Stimulated activated CD8-positive, alpha-beta memory T cell treated with anti-CD3 and anti-CD28 coated beads, Interleukin-15, amount 100 ng/mL, for 24 hours (primary cell): ENCODE data around the gene IGHMBP2.
A peak's percentile ranks its signal among the peaks of the same experiment; 100 is the strongest.

Experiments used
- DNase-seq: peaks from one replicate; pipeline ENCODE4 v3.0.0-alpha.2; 2020; ENCODE audit warnings: low read depth

IGHMBP2 gene

DNA sequence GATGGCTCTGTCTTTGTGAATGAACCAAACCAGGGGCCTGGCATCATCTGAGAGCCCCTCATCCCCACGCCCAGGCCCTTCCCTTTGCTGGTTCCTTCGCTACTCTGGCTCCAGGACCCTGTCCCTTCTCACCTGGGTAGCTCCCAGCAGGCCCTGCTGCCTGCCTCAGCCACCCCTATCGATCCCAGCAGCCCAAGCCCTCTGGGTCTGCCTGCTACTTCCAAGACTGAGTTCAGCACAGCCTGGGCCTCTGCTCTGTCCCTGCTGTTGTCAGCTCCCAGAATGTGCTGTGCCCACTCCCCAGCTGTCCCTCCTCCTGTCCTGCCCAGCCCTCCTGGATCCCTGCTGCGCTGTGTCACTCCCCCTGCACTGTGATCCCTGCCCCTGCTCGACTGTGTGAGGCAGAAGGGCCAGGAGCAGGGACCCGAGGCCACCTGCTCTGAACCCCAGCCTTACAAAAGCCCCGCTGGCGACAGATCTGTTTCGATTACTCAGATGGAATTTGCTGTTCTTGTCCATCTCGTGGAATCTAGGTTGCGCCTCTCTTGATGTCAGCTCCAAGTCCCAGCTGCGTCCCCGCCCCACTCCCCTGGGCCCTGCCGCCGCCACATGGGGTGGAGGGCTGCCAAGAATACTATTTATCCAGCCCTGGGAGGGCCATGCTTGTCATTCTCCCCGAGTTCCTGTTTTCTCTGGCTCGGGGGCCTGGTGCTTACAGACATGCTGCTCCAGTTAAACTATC is 13.0 kb upstream of the IGHMBP2 start:
- DNase-seq = no peak

DNA sequence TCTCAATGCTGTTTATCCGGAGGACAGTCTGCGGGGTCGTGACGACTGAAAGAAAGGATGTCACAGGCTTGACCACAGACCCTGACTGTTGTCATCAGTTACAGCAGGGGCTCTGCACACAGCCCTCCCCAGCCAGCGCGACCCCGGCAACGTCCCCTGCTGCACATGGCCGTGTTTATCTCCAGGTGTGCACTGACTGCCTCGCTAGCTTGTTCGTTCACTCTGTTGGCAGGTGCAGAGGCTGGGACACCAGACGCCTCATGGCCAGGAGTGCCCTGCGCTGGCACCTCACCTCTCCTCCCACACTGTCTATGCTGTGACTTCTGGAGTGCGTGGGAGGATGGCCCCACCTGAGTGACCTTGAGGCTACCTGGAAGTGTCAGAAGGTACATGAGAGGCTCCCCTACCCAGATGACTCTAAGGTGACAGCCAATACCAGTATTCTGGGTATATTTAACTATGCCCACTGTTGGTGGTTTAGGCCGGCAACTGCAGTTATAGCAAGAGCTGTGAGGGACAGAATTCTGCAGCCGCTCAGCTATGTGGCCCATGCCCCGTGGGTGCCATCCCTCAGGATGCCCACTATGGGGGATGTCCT is 12.2 kb upstream of the IGHMBP2 start:
- no peak for DNase-seq

GRCh38 chr11:68892576-68892975 is 11.1 kb upstream of the IGHMBP2 start:
- DNase-seq = no peak

DNA sequence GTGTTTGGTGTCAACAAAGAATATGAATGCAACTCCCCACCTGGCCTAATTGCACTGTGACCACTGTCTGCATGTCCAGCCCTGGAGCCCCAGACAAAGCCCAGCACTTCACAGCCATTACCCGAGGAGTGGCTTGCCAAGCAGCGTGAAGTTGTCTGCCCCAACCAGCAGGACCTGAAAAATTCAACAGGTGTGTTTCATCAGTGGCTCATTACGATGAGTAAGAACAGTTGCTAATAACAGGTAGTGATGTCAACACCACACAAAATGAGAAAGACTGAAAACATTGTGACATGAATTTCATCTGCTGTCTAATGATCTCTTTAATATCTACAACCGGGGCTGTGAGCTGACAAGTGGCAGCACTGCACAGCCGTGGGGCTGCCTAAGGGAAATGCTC is 10.4 kb upstream of the IGHMBP2 start:
- no peak for DNase-seq

DNA sequence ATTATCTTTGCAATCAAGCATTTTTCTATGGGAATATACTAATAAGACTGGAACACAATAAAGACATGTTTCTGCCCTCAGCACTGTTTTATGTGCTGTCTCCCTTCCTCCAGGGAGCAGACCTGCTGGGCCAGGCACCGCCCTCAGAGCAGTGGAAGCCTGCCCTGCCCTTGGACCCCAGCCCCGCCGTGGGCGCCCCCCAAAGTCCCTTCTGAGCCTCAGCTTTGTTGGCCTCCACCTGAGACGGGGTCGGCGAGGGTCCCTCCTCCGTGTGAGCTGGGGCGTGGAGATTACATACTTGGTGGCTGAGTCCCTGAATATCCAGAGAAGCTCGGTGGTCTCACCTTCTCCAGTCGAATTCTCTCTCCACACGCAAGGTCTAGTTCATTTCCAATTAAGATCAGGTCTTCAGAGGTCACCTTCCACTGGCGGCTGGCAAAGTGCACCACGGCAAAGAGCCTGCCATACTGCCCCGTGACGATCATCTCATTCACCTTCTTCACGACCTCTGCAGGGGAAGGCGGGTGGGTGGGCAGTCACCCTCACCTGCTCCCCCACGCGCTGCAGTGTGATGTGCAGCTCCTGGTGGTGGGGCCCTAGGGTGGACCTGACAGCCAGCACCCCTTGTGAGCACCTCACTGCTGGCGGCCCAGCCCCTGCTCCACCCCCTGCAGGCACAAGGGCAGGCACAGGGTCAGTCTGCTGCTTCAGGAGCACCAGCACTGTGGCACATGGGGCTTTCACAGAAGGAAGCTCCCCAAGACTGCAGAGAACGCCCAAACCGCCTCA is 7.3 kb upstream of the IGHMBP2 start:
- no peak for DNase-seq

DNA sequence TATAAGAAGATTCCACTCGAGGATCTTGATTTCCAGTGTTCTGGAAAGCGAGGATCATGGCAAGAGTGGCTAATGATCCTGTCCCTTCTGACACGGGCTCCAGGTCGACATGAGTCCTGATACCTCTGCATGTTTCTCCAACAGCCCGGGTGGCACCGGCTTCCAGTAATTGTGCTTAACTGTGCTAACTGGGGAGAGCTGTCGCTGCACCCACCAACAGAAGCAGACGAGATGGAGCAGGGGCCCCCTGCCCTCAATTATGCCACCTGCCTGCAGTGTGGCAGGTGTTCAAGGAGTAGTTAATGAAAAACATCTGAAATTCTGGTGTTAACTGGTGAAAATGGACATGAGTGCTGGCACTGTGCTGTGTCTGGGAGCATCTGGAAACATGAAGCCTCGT is 6.2 kb upstream of the IGHMBP2 start:
- DNase-seq = no peak

DNA sequence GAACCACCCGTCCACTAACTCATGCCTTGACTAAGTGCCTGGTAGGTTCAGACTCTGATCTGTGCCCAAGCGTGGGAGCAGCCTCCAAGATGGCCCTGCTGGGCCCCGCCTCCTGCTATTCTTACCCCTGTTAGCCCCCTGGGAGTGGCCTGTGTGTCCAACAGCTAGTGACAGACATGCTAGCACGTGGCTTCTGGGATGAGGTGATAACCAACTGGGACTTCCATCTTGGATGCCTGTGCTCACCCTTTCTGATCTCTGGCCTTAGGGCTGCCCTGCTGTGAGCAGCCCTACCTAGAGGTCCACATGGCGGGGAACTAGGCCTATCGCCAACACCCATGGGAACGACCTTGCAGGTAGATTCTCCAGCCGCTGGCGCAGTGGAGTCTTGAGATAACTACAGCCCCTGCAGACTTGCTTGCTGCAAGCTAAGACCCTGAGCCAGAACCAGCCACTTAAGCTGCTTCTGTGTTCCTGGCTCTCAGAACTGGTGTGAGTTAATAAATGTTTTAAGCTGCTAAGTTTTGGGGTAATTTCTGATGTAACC is 2.8 kb upstream of the IGHMBP2 start:
- no peak for DNase-seq

DNA sequence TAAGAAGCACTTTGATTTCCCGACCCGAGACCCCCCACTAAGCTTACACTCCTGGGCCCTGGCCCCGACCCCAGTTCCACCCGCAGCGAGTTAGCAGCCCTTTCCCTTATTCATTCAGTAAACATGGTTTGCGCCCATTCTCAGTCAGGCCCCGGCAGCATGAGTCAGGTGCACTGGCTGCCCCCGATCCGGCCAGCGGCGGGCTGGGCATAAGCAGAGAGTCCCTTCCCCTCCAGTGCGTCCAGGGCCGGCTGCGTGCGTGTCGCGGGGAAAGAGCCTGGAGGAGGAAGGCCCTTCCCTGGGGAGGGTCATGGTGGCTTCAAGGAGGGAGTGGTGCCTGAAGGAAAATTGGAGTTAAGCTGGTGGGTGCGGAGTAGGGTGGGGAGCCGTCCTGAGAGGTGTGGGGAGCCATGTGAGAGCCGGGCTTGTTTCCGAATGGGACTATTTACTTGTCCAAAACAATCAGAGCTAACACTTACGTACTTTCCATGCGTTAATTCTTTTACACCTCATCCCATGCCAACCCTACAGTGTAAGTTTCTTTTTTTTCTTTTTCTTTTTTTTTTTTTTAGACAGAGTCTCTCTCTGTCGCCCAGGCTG is 657 bp downstream of the IGHMBP2 start:
- DNase-seq = peak; percentile 1

DNA sequence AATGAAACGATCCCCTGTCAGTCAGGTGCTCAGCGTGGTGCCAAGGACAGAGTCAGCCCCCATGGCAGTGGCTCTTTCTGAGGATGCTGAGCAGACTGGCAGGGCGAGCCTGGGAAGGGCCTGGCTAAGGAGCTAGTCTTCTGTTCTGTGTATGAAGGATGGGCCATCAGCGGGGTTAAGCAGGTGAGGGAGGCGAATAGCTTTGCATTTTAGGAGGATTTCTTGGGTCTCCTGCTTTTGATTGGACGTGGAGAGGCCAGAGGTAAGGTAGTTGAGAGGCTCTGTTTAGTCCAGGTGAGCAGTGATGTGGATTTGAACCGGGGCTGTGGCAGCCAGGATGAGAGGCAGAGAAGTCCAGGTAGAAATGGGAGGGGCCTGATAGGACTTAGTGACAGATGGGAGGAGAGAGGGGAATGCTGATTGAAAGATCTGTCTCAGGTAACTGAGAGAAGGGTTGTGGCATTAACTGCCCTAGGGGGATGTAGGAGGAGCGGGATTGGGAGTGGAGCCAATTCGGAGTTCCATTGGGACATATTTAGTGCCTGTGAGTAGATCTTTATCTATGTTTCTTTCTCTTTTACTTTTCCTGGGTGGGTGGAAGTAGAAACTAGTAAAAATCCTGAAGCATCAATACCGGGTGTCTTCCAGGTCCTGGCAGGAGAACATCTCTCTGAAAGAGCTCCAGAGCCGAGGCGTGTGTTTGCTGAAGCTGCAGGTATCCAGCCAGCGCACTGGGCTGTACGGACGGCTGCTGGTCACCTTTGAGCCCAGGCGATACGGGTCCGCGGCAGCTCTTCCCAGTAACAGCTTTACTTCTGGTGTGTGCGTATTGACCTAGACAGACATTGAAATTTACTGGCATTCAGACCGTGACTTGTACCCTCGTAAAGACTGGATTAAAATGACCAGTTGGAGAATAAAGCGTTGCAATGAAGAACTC is 2.0 kb downstream of the IGHMBP2 start:
- no peak for DNase-seq

- no peak for DNase-seq
These were observed 4.6 kb downstream of the IGHMBP2 start for GRCh38 chr11:68908273-68908672.

DNA sequence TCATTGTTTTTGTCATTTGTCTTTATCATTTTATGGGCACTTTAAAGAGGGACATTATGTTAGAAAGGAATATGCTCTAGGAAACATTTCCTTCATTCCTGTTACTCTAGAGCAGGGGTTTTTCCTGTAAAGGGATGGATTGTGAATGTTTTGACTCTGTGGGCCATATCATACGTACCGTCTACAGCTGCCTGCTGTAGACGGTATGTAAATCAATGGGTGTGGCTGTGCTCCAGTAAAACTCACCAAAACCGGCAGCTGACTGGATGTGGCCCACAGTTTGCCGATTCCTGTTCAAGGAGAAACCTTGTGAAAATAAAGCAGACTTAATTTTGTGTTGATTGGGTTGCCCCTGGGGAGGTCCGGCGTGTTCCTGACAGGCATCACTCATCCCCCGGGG is 7.3 kb downstream of the IGHMBP2 start:
- no peak for DNase-seq

GRCh38 chr11:68911731-68912130 is 8.0 kb downstream of the IGHMBP2 start:
- DNase-seq = no peak

DNA sequence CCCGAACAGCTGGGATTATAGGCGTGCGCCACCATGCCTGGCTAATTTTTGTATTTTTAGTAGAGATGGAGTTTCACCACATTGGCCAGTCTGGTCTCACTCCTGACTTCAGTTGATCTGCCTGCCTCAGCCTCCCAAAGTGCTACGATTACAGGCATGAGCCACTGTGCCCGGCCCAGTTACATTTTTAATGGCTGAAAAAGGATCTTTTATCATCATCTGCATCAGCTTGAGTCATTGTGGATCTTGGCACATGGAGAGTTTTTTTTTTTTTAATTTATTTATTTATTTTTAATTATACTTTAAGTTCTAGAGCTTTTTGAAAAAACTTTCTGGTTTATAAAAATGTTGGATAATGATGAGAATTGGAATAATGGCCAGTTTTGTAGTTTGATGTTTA is 8.6 kb downstream of the IGHMBP2 start:
- DNase-seq = no peak

DNA sequence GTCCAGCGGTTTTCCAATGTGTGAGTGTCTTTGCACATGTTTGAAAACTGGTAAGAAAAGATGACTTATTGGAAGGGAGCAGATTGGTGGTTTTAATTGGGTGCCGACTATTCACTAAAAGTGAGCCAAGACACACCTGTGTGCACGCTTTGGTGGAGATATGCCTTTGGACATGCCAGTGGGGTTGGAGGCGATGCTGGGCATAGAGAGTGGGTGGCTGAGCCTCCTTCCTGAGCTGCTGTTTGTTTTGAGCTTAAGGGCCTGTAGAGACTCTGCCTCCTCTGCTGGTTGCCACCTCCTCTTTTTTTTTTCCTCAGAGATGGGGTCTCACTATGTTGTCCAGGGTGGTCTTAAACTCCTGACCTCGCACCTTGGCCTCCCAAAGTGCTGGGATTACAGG is 9.5 kb downstream of the IGHMBP2 start:
- DNase-seq = no peak

DNA sequence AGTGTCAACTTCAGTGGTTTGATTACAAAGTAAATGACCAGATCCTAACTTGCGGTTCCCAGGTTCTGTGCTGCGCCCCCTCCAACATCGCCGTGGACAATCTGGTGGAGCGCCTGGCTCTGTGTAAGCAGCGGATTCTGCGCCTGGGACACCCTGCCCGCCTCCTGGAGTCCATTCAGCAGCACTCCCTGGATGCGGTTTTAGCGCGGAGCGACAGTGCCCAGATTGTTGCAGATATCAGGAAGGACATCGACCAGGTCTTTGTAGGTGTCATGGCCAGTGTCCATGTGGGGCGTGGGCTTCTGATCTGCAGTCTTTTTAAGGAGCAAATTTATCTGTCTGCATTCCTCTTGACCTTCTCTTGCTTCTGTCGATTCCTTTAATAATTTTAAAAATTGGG is 11.1 kb downstream of the IGHMBP2 start:
- DNase-seq = no peak

- no peak for DNase-seq
These were observed 12.7 kb downstream of the IGHMBP2 start for GRCh38 chr11:68916439-68916838.

GRCh38 chr11:68923614-68924013 is 19.9 kb downstream of the IGHMBP2 start:
- no peak for DNase-seq

DNA sequence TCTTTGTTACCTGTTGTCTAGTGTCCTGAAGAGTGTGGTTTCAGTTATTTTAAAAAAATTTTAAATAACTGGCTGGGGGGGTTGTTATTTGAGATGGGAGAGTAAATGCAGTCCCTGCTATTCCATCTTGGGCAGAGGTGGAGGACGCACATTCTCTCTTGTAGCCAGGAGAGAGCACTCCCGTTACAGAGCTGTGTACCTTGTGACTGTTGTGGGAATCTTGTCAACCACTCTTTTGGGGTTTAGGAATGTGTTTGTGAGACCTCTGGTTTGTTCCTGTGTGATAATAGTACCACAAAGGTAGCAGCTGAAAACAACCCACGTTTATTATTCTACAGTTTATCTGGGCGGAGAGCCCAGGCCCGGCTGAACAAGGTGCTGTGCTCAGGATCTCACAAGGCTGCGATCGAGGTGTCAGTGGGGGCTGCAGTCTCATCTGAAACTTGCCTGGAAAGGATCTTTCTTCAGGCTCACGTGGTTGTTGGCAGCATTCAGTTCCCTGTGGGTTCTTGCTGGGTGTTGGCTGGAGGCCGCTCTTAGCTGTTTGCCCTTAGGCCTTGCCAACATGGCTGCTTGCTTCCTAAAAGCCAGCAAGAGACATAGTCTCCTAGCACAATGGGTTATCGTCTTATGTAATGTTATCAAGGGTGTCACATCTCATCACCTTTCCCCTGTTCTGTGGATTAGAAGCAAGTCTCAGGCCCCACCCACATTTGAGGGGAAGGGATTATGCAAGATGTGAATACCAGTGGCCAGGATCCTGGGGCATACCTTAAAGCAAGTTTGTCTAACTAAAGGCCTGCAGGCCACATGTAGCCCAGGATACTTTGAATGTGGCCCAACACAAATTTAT is 20.6 kb downstream of the IGHMBP2 start:
- DNase-seq = no peak

- no peak for DNase-seq
These were observed 21.9 kb downstream of the IGHMBP2 start for GRCh38 chr11:68925611-68926010.
